ENCODE results near the gene ANXA6. TPM values are rescaled to one million over a fixed set of nuclear protein-coding genes. Genes with fewer than 3 reads are reported as not detected.
"Not testable (repeated sequence)": the region's sequence is repeated elsewhere in the genome, so short reads cannot be mapped to it uniquely, and the experiment has no call there.

Gene ANXA6
- total RNA-seq, 2 experiments from 2014 or later: 26.1 to 74.1 TPM

- POLR2A ChIA-PET: interaction anchor here (0.6 to 1.1 kb wide), 2 partner anchors 10 to 466 kb away, joined by 3 read pairs; no protein-coding TSS in a partner anchor
- CTCF ChIA-PET (ENCODE audit: unreplicated experiment): interaction anchor here (1.2 kb wide), 1 partner anchor 14 kb away, joined by 4 read pairs; no protein-coding TSS in a partner anchor
Observed at GRCh38 chr5:151179489-151179840, 21.9 kb upstream of the ANXA6 start.

GRCh38 chr5:151178777-151179488, 21.4 kb upstream of the ANXA6 start:
- H3K4me3 ChIP-seq (ENCODE audit: low read depth, low read length, poor library complexity, severe bottlenecking): no peak overlapping the region
- no peak for DNase-seq (ENCODE audit: low spot score)
- TF ChIP-seq CTCF (conservative IDR thresholded peaks at IDR 0.05; ENCODE audit: low read length) (no peak; the same call in 1 of the 2 replicates), EZH2phosphoT487 (IDR thresholded peaks at IDR 0.05; ENCODE audit: borderline replicate concordance, low read depth, low read length) (no peak)
- H3K9me2 ChIP-seq (ENCODE audit: insufficient read depth, low read length): no peaks in the 10 kb centered on the region
- intact Hi-C loops (cut with micrococcal nuclease; ENCODE audit: unreplicated experiment): no loop called here
- no peak overlapping the region for H3K27ac ChIP-seq (ENCODE audit: low read depth, low read length, poor library complexity, severe bottlenecking)
- no peak overlapping the region for H2AFZ ChIP-seq (ENCODE audit: low read length)
- H3K4me1 ChIP-seq (ENCODE audit: insufficient read depth, low read length, poor library complexity, severe bottlenecking): peaks cover 7% of the 10 kb centered on the region
- H3K4me2 ChIP-seq (ENCODE audit: low read length): no peak overlapping the region
- CTCF ChIA-PET (ENCODE audit: unreplicated experiment): interaction anchor here (1.2 kb wide), 1 partner anchor 14 kb away, joined by 4 read pairs; no protein-coding TSS in a partner anchor
- POLR2A ChIA-PET: interaction anchor here (0.6 to 1.1 kb wide), 2 partner anchors 11 to 466 kb away, joined by 3 read pairs; no protein-coding TSS in a partner anchor
- BruUV-seq (replicated peaks): no TSS peak
- peaks cover 66% of the 10 kb centered on the region for H3K36me3 ChIP-seq (ENCODE audit: insufficient read depth, low read length)
- H3K9me3 ChIP-seq (ENCODE audit: low read length): no peaks in the 10 kb centered on the region
- H4K20me1 ChIP-seq (ENCODE audit: insufficient read depth, low read length): no peaks in the 10 kb centered on the region
- H3K79me2 ChIP-seq (ENCODE audit: insufficient read depth, low read depth, low read length): no peaks in the 10 kb centered on the region

More at GRCh38 chr5:151179489-151179840, 21.9 kb upstream of the ANXA6 start:
- no peaks in the 10 kb centered on the region for H3K9me2 ChIP-seq (ENCODE audit: insufficient read depth, low read length)
- H3K4me2 ChIP-seq (ENCODE audit: low read length): no peak overlapping the region
- H3K36me3 ChIP-seq (ENCODE audit: insufficient read depth, low read length): peaks cover 71% of the 10 kb centered on the region
- H3K4me1 ChIP-seq (ENCODE audit: insufficient read depth, low read length, poor library complexity, severe bottlenecking): peaks cover 7% of the 10 kb centered on the region
- H2AFZ ChIP-seq (ENCODE audit: low read length): no peak overlapping the region
- no peak overlapping the region for H3K27ac ChIP-seq (ENCODE audit: low read depth, low read length, poor library complexity, severe bottlenecking)
- no peaks in the 10 kb centered on the region for H4K20me1 ChIP-seq (ENCODE audit: insufficient read depth, low read length)
- intact Hi-C loops (cut with micrococcal nuclease; ENCODE audit: unreplicated experiment): no loop called here
- BruUV-seq (replicated peaks): no TSS peak
- H3K4me3 ChIP-seq (ENCODE audit: low read depth, low read length, poor library complexity, severe bottlenecking): no peak overlapping the region
- H3K9me3 ChIP-seq (ENCODE audit: low read length): no peaks in the 10 kb centered on the region
- TF ChIP-seq CTCF (conservative IDR thresholded peaks at IDR 0.05; ENCODE audit: low read length) (no peak), EZH2phosphoT487 (IDR thresholded peaks at IDR 0.05; ENCODE audit: borderline replicate concordance, low read depth, low read length) (no peak)
- no peaks in the 10 kb centered on the region for H3K79me2 ChIP-seq (ENCODE audit: insufficient read depth, low read depth, low read length)
- DNase-seq (ENCODE audit: low spot score): no peak

- H3K79me2 ChIP-seq (ENCODE audit: insufficient read depth, low read depth, low read length): no peaks in the 10 kb centered on the region
- no TSS peak for BruUV-seq (replicated peaks)
- ChIA-PET POLR2A (no interaction called here), CTCF (ENCODE audit: unreplicated experiment) (no interaction called here)
- no peak overlapping the region for H2AFZ ChIP-seq (ENCODE audit: low read length)
- H3K4me1 ChIP-seq (ENCODE audit: insufficient read depth, low read length, poor library complexity, severe bottlenecking): peaks cover 7% of the 10 kb centered on the region
- H3K4me2 ChIP-seq (ENCODE audit: low read length): no peak overlapping the region
- peaks cover 60% of the 10 kb centered on the region for H3K36me3 ChIP-seq (ENCODE audit: insufficient read depth, low read length)
- intact Hi-C loops (cut with micrococcal nuclease; ENCODE audit: unreplicated experiment): no loop called here
- no peak overlapping the region for H3K27ac ChIP-seq (ENCODE audit: low read depth, low read length, poor library complexity, severe bottlenecking)
- H3K9me2 ChIP-seq (ENCODE audit: insufficient read depth, low read length): no peaks in the 10 kb centered on the region
- H3K4me3 ChIP-seq (ENCODE audit: low read depth, low read length, poor library complexity, severe bottlenecking): no peak overlapping the region
- H3K9me3 ChIP-seq (ENCODE audit: low read length): no peaks in the 10 kb centered on the region
- DNase-seq (ENCODE audit: low spot score): no peak
- H4K20me1 ChIP-seq (ENCODE audit: insufficient read depth, low read length): no peaks in the 10 kb centered on the region
- TF ChIP-seq CTCF (conservative IDR thresholded peaks at IDR 0.05; ENCODE audit: low read length) (no peak), EZH2phosphoT487 (IDR thresholded peaks at IDR 0.05; ENCODE audit: borderline replicate concordance, low read depth, low read length) (no peak)
Observed at GRCh38 chr5:151178372-151178771, 20.8 kb upstream of the ANXA6 start.

- H3K9me3 ChIP-seq (ENCODE audit: low read length); CTCF ChIA-PET (ENCODE audit: unreplicated experiment); H3K4me3 ChIP-seq (ENCODE audit: low read depth, low read length, poor library complexity, severe bottlenecking); H3K9me2 ChIP-seq (ENCODE audit: insufficient read depth, low read length); H2AFZ ChIP-seq (ENCODE audit: low read length); H3K79me2 ChIP-seq (ENCODE audit: insufficient read depth, low read depth, low read length); H3K27ac ChIP-seq (ENCODE audit: low read depth, low read length, poor library complexity, severe bottlenecking); H3K4me2 ChIP-seq (ENCODE audit: low read length); intact Hi-C loops (cut with micrococcal nuclease; ENCODE audit: unreplicated experiment); H4K20me1 ChIP-seq (ENCODE audit: insufficient read depth, low read length); BruUV-seq (replicated peaks); DNase-seq (ENCODE audit: low spot score): not testable (repeated sequence)
- Histone ChIP-seq H3K4me1 (ENCODE audit: insufficient read depth, low read length, poor library complexity, severe bottlenecking) (peaks cover 15% of the 10 kb centered on the region), H3K36me3 (ENCODE audit: insufficient read depth, low read length) (peaks cover 39% of the 10 kb centered on the region)
- POLR2A ChIA-PET: interaction anchor here (0.6 to 1.0 kb wide), 2 partner anchors 25 to 47 kb away, joined by 3 to 5 read pairs; no protein-coding TSS in a partner anchor
Observed at GRCh38 chr5:151176268-151176667, 18.7 kb upstream of the ANXA6 start.

All from OCI-LY7 (cell line).